Liver (tissue), 2 donors: ENCODE results near the gene RNU5D-1.

Experiments used
- SP1 ChIP-seq: IDR thresholded peaks from 2 replicates; pipeline ENCODE4 v1.6.1; 2018; ENCODE audit warnings: antibody characterized with exemption, mild to moderate bottlenecking
- TF ChIP-seq, protein P1 (sequence below): IDR thresholded peaks from 2 replicates; pipeline ENCODE4 v1.6.1; 2016; ENCODE audit warnings: antibody characterized with exemption, mild to moderate bottlenecking
- donor health status: healthy.

GRCh38 chr1:44685881-44686280 lies 45.1 kb downstream of the RNU5D-1 start:
- TF ChIP-seq SP1 = no peak
- TF ChIP-seq, protein P1, sequence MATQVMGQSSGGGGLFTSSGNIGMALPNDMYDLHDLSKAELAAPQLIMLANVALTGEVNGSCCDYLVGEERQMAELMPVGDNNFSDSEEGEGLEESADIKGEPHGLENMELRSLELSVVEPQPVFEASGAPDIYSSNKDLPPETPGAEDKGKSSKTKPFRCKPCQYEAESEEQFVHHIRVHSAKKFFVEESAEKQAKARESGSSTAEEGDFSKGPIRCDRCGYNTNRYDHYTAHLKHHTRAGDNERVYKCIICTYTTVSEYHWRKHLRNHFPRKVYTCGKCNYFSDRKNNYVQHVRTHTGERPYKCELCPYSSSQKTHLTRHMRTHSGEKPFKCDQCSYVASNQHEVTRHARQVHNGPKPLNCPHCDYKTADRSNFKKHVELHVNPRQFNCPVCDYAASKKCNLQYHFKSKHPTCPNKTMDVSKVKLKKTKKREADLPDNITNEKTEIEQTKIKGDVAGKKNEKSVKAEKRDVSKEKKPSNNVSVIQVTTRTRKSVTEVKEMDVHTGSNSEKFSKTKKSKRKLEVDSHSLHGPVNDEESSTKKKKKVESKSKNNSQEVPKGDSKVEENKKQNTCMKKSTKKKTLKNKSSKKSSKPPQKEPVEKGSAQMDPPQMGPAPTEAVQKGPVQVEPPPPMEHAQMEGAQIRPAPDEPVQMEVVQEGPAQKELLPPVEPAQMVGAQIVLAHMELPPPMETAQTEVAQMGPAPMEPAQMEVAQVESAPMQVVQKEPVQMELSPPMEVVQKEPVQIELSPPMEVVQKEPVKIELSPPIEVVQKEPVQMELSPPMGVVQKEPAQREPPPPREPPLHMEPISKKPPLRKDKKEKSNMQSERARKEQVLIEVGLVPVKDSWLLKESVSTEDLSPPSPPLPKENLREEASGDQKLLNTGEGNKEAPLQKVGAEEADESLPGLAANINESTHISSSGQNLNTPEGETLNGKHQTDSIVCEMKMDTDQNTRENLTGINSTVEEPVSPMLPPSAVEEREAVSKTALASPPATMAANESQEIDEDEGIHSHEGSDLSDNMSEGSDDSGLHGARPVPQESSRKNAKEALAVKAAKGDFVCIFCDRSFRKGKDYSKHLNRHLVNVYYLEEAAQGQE = no peak
